CD4-positive, CD25-positive, alpha-beta regulatory T cell (primary cell): ENCODE data around the gene KNOP1. TPM values are rescaled to one million over a fixed set of nuclear protein-coding genes. Genes with fewer than 3 reads are reported as not detected.
A peak's percentile ranks its signal among the peaks of the same experiment; 100 is the strongest.

Source experiments
- ATAC-seq, 2 donors: fragments of 150-1000 bp; cut with Tn5 transposase; one replicate each; pipeline ENCODE4 v1.10.0; 2021; ENCODE audit warnings: low read depth in 2 of 2, moderate number of reproducible peaks in 2 of 2, moderate library complexity in 1 of 2
- DNase-seq, 3 donors: peaks; one replicate each; pipeline versions ENCODE4 v3.0.0 to v3.0.0-alpha.2; 2012 to 2022; ENCODE audit warnings: mixed read lengths in 1 of 3
- H3K27ac ChIP-seq: one replicate; pipeline ENCODE4 v1.7.0; 2013; ENCODE audit warnings: mild to moderate bottlenecking, low read length; ENCODE audit not compliant: insufficient read depth, poor library complexity, severe bottlenecking
- H3K27me3 ChIP-seq: one replicate; pipeline ENCODE4 v1.7.0; 2013; ENCODE audit warnings: low read length; ENCODE audit not compliant: control insufficient read depth, insufficient read depth
- H3K36me3 ChIP-seq: one replicate; pipeline ENCODE4 v1.7.0; 2013; ENCODE audit warnings: mild to moderate bottlenecking, low read length, moderate library complexity; ENCODE audit not compliant: control insufficient read depth, insufficient read depth
- H3K4me1 ChIP-seq: 2 replicates; pipeline ENCODE4 v1.7.0; 2013; ENCODE audit warnings: mild to moderate bottlenecking, low read length; ENCODE audit not compliant: insufficient read depth, control insufficient read depth, poor library complexity, severe bottlenecking
- H3K4me3 ChIP-seq: one replicate; pipeline ENCODE4 v1.7.0; 2013; ENCODE audit warnings: low read depth, mild to moderate bottlenecking, low read length, moderate library complexity
- H3K9me3 ChIP-seq, 2 experiments: 1 replicate in 1 of 2; 2 replicates in 1 of 2; pipeline ENCODE4 v1.7.0; 2013; ENCODE audit warnings: low read length in 2 of 2, mild to moderate bottlenecking in 1 of 2, moderate library complexity in 1 of 2; ENCODE audit not compliant: control insufficient read depth in 2 of 2
- H3K27ac Mint-ChIP-seq, 3 donors: one replicate each; pipeline ENCODE4 v1.8.0; 2020 to 2022; ENCODE audit warnings: mild to moderate bottlenecking in 3 of 3, mixed read lengths in 3 of 3, moderate library complexity in 2 of 3
- H3K27me3 Mint-ChIP-seq: one replicate; pipeline ENCODE4 v1.8.0; 2022; ENCODE audit warnings: mild to moderate bottlenecking, mixed read lengths
- H3K36me3 Mint-ChIP-seq: one replicate; pipeline ENCODE4 v1.8.0; 2020; ENCODE audit warnings: mixed read lengths
- H3K4me1 Mint-ChIP-seq, 4 donors: one replicate each; pipeline ENCODE4 v1.8.0; 2020 to 2022; ENCODE audit warnings: mixed read lengths in 4 of 4, mild to moderate bottlenecking in 1 of 4
- H3K4me3 Mint-ChIP-seq, 4 donors: one replicate each; pipeline ENCODE4 v1.8.0; 2020 to 2022; ENCODE audit warnings: mild to moderate bottlenecking in 4 of 4, mixed read lengths in 4 of 4, moderate library complexity in 3 of 4
- H3K9me3 Mint-ChIP-seq, 7 donors: one replicate each; pipeline ENCODE4 v1.8.0; 2020 to 2022; ENCODE audit warnings: mixed read lengths in 7 of 7, mild to moderate bottlenecking in 3 of 7, moderate library complexity in 2 of 7
- polyA plus RNA-seq, 4 donors: library from polyadenylated mRNA; unstranded; fragments of 300-500 nt; fragmentation: Illumina TruSeq; gene quantifications; one replicate each; pipeline ENCODE4 v1.2.3, GENCODE V29; 2021
- total RNA-seq: library from RNA; stranded (reverse); gene quantifications from one replicate; pipeline ENCODE4 v1.2.3, GENCODE V29; 2022

The KNOP1 gene
- total and polyA plus RNA-seq, 5 donors from 2014 or later: 3.1 to 6.8 (median 6.4) TPM

DNA sequence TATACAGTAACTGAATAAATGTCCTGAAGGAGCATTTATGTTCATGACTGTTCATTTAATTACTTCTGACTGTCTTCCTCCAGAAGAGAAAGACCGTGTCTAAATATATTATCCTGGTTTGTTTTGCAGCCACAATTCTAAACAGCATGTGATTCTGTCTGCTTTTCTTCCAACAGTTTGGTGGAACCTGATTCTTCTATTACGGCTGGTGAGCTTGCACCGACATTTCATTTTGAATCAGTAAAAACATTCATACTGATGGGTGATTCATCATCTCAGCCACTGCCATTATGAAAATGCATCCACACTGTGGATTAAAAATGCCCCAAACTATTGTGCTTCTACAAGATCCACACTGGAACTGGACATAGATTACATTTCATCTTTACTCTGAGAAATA lies 16.9 kb downstream of the KNOP1 start:
- Mint-ChIP-seq H3K4me3 (no peak overlapping the region), H3K27ac (peak overlapping the region in 2 of 3 donors; percentile 34 to 48)

DNA sequence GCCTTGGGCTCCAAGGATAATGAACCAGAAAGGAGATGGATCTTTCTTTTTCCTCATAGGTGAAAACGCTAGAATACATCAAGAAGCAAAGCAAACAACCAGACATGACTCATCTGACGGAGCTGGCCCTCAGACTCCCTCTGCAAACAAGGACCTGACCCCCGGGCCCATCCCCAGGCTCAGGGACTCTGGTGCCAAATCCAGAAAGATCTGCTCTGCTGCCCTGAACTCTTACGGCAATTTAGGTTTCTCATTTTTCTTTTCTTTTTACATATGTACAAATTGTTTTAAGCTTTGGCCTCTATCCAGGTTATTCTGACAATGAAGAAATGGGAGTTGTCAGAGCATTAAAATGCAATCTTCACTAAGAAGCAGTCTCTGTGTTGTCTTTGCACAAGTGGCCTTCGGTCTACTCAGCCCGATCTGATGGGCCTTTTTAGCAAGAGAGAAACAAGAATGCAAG lies 17.7 kb downstream of the KNOP1 start:
- Histone ChIP-seq H3K4me1 (peaks cover 26% of the 10 kb centered on the region), H3K27ac (no peak overlapping the region), H3K27me3 (no peaks in the 10 kb centered on the region), H3K4me3 (no peak overlapping the region), H3K9me3 (no peaks in the 10 kb centered on the region), H3K36me3 (peaks cover 40% of the 10 kb centered on the region)
- H3K27me3 Mint-ChIP-seq: no peaks in the 10 kb centered on the region
- H3K27ac Mint-ChIP-seq: peak overlapping the region; percentile 34 to 77 (median 48)
- DNase-seq (no peak), ATAC-seq (no peak)
- H3K4me1 Mint-ChIP-seq: peaks cover 8 to 35% (median 15%) of the 10 kb centered on the region in 4 donors
- H3K9me3 Mint-ChIP-seq: peaks cover 0 to 2% (median 0%) of the 10 kb centered on the region in 7 donors
- H3K4me3 Mint-ChIP-seq: no peak overlapping the region
- H3K36me3 Mint-ChIP-seq: peaks cover 41% of the 10 kb centered on the region

More for the DNA sequence above, 16.9 kb downstream of the KNOP1 start:
- peaks cover 19% of the 10 kb centered on the region for H3K4me1 ChIP-seq
- Mint-ChIP-seq H3K9me3 (peaks cover 0 to 2% (median 0%) of the 10 kb centered on the region in 7 donors), H3K36me3 (peaks cover 45% of the 10 kb centered on the region), H3K27me3 (no peaks in the 10 kb centered on the region), H3K4me1 (peaks cover 8 to 30% (median 15%) of the 10 kb centered on the region in 4 donors)
- no peak overlapping the region for H3K4me3 ChIP-seq
- no peaks in the 10 kb centered on the region for H3K27me3 ChIP-seq
- no peak for ATAC-seq
- DNase-seq: no peak
- no peak overlapping the region for H3K27ac ChIP-seq
- no peaks in the 10 kb centered on the region for H3K9me3 ChIP-seq
- H3K36me3 ChIP-seq: peaks cover 45% of the 10 kb centered on the region

DNA sequence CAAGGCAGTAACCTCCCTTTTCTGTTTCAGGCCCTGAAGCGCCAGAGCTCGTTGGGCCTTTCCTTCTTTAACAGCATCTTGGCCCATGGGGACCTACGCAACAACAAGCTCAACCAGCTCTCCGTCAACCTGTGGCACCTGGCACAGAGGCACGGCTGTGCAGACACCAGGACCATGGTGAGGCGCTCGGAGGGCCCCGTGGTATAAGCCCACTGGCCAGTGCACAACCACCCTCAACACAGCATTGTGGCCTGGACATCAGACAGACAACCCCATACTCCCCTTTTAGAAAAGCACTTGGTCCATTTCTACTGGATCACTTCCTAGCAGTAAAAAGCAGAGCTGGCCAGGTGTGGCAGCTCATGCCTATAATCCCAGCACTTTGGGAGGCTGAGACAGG lies 18.6 kb downstream of the KNOP1 start:
- Mint-ChIP-seq H3K27ac (peak overlapping the region in 1 of 3 donors; percentile 53), H3K27me3 (no peaks in the 10 kb centered on the region), H3K4me3 (no peak overlapping the region), H3K9me3 (peaks cover 0 to 2% (median 0%) of the 10 kb centered on the region in 7 donors), H3K36me3 (peaks cover 39% of the 10 kb centered on the region), H3K4me1 (peaks cover 8 to 40% (median 17%) of the 10 kb centered on the region in 4 donors)
- no peaks in the 10 kb centered on the region for H3K9me3 ChIP-seq
- DNase-seq (no peak), ATAC-seq (no peak)
- H3K27ac ChIP-seq: no peak overlapping the region
- peaks cover 31% of the 10 kb centered on the region for H3K36me3 ChIP-seq
- no peaks in the 10 kb centered on the region for H3K27me3 ChIP-seq
- no peak overlapping the region for H3K4me3 ChIP-seq
- H3K4me1 ChIP-seq: peaks cover 27% of the 10 kb centered on the region

DNA sequence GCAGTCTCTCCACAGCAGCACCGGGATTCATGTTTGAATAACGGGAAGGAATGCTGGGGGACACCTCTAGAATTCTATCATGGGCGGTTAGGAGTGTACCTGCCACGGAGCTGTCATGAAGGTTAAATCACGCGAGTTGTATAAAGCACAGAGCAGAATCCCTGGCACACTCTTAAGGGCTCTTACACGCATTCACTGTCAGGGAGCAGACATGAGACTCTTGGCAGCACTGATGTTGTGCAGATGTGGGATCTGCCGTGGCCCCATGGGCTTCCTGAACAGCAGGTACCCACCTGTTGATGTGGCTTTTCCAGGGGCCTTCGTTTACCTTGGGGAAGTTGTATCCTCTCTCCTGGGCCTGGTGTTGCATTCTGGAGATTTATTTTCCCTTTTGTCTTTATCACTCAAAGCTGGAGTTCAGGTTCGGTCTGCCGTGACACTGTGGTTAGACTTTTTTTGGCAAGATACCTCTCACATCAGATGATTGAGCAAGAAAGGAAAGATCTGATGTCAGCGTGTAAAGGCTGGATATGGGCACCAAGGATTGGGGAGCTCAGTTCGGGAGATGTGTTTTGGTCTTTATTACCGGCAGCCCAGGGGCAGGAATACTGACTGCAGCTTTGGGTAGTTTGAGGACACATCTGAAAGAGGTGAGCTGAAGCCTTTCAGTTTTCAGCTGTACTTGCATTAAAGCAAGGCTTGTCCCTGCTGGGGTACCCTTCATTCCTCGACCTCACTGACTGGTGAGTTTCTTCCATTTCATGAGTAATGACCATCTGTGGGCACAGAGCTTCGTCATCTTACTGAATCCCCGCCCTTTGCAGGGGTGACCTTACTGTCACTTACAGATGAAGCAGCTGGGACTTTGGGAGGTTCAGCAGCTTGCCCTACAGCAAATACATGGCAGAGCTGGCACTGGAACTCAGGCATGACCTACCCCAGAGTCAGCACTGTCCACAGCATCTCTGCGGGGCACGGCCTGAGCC lies 19.3 kb downstream of the KNOP1 start:
- Mint-ChIP-seq H3K4me3 (peak overlapping the region in 2 of 4 donors; percentile 10 to 64), H3K36me3 (peaks cover 44% of the 10 kb centered on the region), H3K9me3 (peaks cover 0 to 2% (median 0%) of the 10 kb centered on the region in 7 donors), H3K27me3 (no peaks in the 10 kb centered on the region), H3K27ac (peak overlapping the region; percentile 53 to 98 (median 90)), H3K4me1 (peaks cover 13 to 40% (median 19%) of the 10 kb centered on the region in 4 donors)
- Histone ChIP-seq H3K9me3 (no peaks in the 10 kb centered on the region), H3K4me3 (no peak overlapping the region), H3K27ac (no peak overlapping the region), H3K36me3 (peaks cover 29% of the 10 kb centered on the region), H3K27me3 (no peaks in the 10 kb centered on the region), H3K4me1 (peaks cover 27% of the 10 kb centered on the region)
- no peak for ATAC-seq
- DNase-seq: no peak

DNA sequence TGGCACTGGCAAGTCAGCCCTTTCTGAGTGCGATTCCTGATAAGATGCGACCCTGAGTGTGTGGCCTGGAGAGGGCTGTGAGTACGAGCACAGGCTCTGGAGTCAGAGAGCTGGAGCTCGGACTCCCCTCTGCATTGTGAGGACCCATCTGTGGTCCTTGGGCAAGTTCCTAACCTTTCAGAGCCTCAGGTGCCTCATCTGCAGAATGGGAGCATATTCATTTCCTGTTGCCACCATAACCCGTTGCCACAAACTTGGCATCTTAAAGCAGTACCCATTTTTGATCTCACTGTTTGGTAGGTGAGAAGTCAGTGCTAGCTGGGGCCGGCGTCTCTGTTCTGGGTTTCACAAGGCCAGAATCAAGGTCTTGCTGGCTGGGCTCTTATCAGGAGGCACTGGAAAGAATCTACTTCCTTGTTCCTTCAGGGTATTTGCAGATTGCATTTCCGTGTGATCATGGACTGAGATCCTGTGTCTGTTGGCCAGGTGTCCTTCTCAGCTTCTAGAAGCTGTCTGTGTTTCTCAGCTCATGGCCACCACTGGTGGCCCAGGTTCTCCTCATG lies 20.2 kb downstream of the KNOP1 start:
- H3K4me3 ChIP-seq: no peak overlapping the region
- peaks cover 40% of the 10 kb centered on the region for H3K36me3 Mint-ChIP-seq
- peak overlapping the region in 1 of 4 donors; percentile 64 for H3K4me3 Mint-ChIP-seq
- peaks cover 27% of the 10 kb centered on the region for H3K4me1 ChIP-seq
- ATAC-seq (no peak), DNase-seq (no peak)
- no peaks in the 10 kb centered on the region for H3K27me3 ChIP-seq
- no peaks in the 10 kb centered on the region for H3K27me3 Mint-ChIP-seq
- peak overlapping the region; percentile 90 to 98 (median 91) for H3K27ac Mint-ChIP-seq
- no peaks in the 10 kb centered on the region for H3K9me3 ChIP-seq
- H3K27ac ChIP-seq: no peak overlapping the region
- peaks cover 24% of the 10 kb centered on the region for H3K36me3 ChIP-seq
- H3K4me1 Mint-ChIP-seq: peaks cover 13 to 40% (median 19%) of the 10 kb centered on the region in 4 donors
- H3K9me3 Mint-ChIP-seq: peaks cover 0 to 2% (median 0%) of the 10 kb centered on the region in 7 donors

GRCh38 chr16:19696961-19697360 lies 21.1 kb downstream of the KNOP1 start:
- peaks cover 39% of the 10 kb centered on the region for H3K36me3 Mint-ChIP-seq
- Histone ChIP-seq H3K36me3 (peaks cover 30% of the 10 kb centered on the region), H3K27ac (no peak overlapping the region), H3K27me3 (no peaks in the 10 kb centered on the region), H3K4me1 (peaks cover 27% of the 10 kb centered on the region), H3K4me3 (no peak overlapping the region), H3K9me3 (no peaks in the 10 kb centered on the region)
- no peak for DNase-seq
- no peak for ATAC-seq
- peaks cover 13 to 40% (median 19%) of the 10 kb centered on the region in 4 donors for H3K4me1 Mint-ChIP-seq
- peak overlapping the region in 2 of 4 donors; percentile 57 to 63 for H3K4me3 Mint-ChIP-seq
- H3K9me3 Mint-ChIP-seq: peaks cover 0 to 2% (median 0%) of the 10 kb centered on the region in 7 donors
- H3K27ac Mint-ChIP-seq: peak overlapping the region; percentile 79 to 91 (median 90)
- H3K27me3 Mint-ChIP-seq: no peaks in the 10 kb centered on the region

GRCh38 chr16:19696328-19696727 lies 21.7 kb downstream of the KNOP1 start:
- Mint-ChIP-seq H3K27me3 (no peaks in the 10 kb centered on the region), H3K36me3 (peaks cover 39% of the 10 kb centered on the region), H3K4me1 (peaks cover 13 to 42% (median 19%) of the 10 kb centered on the region in 4 donors), H3K9me3 (peaks cover 0 to 2% (median 0%) of the 10 kb centered on the region in 7 donors), H3K27ac (peak overlapping the region; percentile 79 to 91 (median 90)), H3K4me3 (peak overlapping the region in 3 of 4 donors; percentile 43 to 63 (median 57))
- H3K4me1 ChIP-seq: peaks cover 27% of the 10 kb centered on the region
- peak; percentile 68 to 74 for ATAC-seq
- H3K4me3 ChIP-seq: peak overlapping the region; percentile 35
- no peaks in the 10 kb centered on the region for H3K27me3 ChIP-seq
- no peaks in the 10 kb centered on the region for H3K9me3 ChIP-seq
- H3K36me3 ChIP-seq: peaks cover 32% of the 10 kb centered on the region
- DNase-seq: peak in 2 of 3 donors; percentile 22 to 86
- H3K27ac ChIP-seq: peak overlapping the region; percentile 37
